HG03565 (cell line): ENCODE results near the gene LPA.
"Not testable (repeated sequence)": the region's sequence is repeated elsewhere in the genome, so short reads cannot be mapped to it uniquely, and the experiment has no call there.

Experiments used
- ATAC-seq: cut with Tn5 transposase; IDR thresholded peaks from one replicate; pipeline ENCODE4 v1.9.1; 2021; ENCODE audit warnings: mild to moderate bottlenecking, moderate library complexity; ENCODE audit not compliant: unreplicated experiment

LPA gene

DNA sequence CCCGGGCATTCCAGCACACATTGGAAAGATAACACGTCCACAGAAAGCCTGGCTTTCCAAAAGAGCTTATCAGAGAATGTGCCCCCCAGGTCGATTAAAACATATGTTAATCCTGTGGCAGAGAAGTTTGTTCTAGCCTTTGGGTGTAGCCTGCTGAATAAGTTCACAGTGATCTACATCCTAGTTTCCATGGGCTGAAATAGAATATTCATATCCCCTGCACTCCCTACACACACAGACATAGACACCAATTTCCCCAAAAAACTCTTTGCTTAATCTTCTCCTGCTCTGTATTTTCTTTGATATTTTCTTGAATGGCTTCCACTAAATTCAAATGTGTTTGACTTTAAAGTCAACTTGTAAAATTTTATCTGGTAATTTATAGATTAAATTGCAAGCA is 1.6 kb downstream of the LPA start:
- ATAC-seq: no peak

- ATAC-seq: no peak
These were observed 2.9 kb downstream of the LPA start for GRCh38 chr6:160661216-160661615.

GRCh38 chr6:160659562-160659961 is 4.5 kb downstream of the LPA start:
- no peak for ATAC-seq

GRCh38 chr6:160634706-160635105 is 29.4 kb downstream of the LPA start:
- no peak for ATAC-seq

- ATAC-seq: no peak
These were observed 67.9 kb downstream of the LPA start for GRCh38 chr6:160595838-160596832.

GRCh38 chr6:160595297-160595696 is 68.8 kb downstream of the LPA start:
- ATAC-seq: not testable (repeated sequence)

- no peak for ATAC-seq
These were observed 77.7 kb downstream of the LPA start for GRCh38 chr6:160586374-160586773.

DNA sequence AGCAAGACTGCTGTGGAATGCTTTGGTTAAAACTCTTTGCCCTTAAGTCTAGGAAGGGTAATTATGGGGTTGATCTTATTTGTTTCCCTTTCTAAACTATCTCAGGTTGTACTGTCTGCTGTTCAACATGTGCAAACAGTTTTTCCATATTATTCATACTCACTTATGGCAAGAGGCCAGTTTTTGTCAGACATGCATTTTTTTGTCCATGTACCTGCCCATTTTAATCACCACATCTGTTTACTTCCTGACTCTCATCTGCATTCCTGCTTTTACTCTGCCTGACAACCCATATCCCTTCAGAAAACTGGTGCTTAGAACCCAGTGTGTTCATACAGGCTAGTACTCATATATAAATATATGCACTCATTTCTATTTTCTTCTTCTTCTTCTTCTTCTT is 80.3 kb downstream of the LPA start:
- ATAC-seq: no peak

GRCh38 chr6:160581406-160581805 is 82.7 kb downstream of the LPA start:
- ATAC-seq: no peak

- not testable (repeated sequence) for ATAC-seq
These were observed 85.6 kb downstream of the LPA start for GRCh38 chr6:160578515-160578914.

- no peak for ATAC-seq
These were observed 90.1 kb downstream of the LPA start for GRCh38 chr6:160573943-160574342.

DNA sequence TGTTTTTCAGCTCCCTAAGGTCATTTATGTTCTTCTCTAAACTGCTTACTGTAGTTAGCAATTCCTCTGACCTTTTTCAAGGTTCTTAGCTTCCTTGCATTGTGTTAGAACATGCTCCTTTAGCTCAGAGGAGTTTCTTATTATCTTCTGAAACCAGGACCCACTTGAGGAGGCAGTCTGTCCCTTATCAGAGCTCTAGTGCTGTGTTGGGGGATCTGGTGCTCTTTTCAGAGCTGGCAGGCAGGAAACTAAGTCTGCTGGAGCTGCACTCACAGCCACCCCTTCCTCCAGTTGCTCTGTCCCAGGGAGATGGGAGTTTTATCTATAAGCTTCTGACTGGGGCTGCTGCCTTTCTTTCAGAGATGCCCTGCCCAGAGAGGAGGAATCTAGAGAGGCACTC is 92.9 kb downstream of the LPA start:
- not testable (repeated sequence) for ATAC-seq

GRCh38 chr6:160544802-160545201 is 119.3 kb downstream of the LPA start:
- ATAC-seq: no peak

GRCh38 chr6:160535270-160535669 is 128.8 kb downstream of the LPA start:
- ATAC-seq: no peak

DNA sequence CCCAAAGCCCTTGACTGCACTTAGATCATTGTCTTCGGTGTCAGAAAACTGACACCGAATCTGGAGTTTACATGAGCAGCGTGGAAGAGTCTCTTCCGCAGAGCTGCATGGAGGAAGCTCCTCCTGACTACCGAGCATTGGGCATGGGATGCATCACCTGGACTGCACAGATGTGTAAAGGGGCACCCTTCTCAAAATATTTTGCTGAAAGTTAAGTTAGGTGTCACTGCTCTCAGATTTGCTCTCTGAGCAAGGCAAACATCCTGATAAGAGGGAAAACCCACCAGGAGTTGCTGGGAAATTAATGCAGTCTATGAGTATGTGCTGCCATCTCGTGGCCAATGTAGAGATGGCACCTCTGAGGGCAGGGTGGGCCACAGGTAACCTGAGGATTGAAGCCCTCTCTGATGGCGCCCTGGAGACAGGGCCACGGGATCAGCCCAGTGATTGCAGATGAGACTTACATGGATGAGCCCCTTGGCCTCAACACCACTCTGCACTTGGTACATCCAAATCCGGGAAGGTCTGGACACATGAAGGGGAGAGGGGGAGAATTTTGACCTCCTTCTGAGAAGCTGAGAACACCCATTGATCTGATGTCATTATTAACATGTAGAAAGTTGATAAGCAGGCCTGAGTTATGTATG is 129.9 kb downstream of the LPA start:
- peak; percentile 82 for ATAC-seq

DNA sequence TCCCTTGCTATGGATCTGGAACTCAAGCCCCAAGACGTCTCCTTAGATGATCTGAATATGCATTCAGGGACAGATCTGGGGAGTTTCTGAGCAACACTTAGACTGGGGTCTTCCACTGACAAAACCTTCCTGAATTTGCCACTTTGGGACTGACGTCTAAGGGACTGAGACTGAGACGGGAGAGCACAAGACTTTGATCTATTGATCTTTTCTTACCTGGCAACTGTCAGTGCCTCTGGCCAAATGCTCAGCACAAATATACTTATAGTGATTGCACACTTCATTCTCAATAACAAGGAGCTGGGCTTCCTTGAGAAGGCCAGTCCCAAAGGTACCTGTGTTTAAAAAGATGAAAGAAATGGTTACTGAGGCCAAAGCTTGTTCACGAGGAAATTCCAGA is 131.8 kb downstream of the LPA start:
- no peak for ATAC-seq

DNA sequence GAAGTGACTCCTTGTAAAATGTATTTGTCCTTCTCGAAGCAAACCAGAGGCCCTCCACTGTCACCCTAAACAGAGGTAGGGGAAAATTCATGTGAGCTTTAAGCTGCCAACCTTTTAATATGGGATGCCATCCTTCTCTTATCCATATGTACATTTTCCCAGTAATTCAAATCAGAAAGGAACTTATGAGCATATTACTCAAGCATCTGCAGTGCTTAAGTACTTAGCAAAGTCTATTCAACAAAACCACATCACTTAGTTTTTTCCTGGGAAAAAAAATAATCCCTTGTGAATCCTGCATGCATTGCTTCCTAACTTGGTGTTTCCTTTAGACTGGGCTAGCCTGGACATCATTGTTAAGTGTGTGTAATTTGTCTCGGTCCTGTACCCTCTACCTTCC is 132.2 kb downstream of the LPA start:
- ATAC-seq: no peak

DNA sequence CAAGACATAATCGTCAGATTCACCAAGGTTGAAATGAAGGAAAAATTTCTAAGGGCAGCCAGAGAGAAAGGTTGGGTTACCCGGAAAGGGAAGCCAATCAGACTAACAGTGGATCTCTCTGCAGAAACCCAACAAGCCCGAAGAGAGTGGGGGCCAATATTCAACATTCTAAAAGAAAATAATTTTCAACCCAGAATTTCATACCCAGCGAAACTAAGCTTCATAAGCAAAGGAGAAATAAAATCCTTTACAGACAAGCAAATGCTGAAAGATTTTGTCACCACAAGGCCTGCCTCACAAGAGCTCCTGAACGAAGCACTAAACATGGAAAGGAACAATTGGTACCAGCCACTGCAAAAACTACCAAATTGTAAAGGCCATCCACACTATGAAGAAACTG is 134.6 kb downstream of the LPA start:
- ATAC-seq: not testable (repeated sequence)

DNA sequence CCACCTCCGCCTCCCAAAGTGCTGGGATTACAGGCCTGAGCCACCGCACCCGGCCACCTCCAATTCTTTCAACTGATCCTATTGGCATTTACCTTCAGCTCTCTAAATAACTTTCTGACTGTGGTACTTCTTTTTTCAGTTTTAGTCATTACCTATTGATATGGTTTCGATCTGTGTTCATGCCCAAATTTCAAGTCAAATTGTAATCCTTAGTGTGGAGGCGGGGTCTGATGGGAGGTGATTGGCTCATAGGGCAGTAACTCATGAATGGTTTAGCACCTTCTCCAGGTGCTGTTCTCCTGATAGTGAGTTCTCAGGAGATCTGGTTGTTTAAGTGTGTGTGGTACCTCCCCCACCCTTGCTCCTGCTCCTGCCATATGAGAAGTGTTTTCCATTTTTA is 140.9 kb downstream of the LPA start:
- no peak for ATAC-seq

DNA sequence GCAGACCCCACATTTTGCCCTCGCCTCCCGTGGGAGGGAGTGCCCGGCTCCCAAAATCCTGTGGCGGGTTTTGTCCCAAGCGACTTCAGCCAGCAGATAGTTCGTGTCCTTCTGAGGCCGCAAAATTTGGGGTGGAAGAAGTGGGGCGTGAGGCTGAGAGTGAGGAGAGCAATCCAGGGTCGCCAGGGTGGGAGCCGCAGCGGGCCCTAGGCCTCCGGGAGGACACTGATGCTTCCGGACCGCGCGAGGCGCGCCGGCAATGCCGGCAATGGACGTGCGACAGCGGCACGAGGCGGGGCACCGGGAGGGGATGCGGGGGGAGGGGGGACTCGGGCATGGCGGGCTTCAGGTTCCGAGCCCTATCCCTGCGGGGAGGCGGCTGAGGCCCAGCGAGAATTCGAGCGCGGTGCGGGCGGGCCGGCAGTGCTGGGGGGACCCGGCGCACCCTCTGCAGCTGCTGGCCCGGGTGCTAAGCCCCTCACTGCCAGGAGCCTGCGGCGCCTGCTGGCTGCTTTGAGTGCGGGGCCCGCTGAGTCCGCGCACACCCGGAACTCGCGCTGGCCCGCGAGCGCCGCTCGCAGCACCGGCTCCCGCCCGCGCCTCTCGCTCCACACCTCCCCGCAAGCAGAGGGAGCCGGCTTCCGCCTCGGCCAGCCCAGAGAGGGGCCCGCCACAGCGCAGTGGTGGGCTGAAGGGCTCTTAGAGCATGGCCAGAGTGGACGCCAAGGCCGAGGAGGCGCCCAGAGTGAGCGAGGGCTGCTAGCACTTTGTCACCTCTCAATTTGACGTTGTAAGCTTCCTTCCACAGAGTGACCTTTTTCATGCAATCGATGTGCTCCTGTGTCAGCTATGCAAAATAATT is 143.8 kb downstream of the LPA start:
- ATAC-seq: peak; percentile 32

DNA sequence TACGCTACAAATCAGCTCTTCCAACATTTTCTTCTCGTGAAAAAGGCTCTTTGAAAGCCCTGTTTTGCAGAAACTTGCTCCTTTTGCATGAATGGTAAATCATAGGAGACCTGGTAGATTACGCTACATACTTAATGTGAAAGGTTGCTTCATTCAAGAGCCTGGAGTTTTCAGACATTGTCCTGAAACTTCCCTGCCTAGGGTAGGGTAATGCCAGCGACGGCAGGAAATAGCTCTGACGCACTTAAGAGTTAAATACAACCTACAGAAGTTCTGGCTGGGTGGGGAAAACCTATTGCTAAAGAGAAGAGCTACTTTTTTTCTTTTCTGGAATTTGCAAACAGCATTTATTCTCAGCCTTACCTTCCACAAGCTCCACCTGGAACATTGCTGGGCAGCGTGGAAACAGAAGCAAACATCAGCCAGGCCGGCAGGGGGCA is 144.5 kb downstream of the LPA start:
- ATAC-seq: peak; percentile 77
